GM12878 (cell line): ENCODE data around the gene IL3RA. TPM values are rescaled to one million over a fixed set of nuclear protein-coding genes. Genes with fewer than 3 reads are reported as not detected.
A peak's percentile ranks its signal among the peaks of the same experiment; 100 is the strongest.

ENCODE experiments used
- ATF2 ChIP-seq: IDR thresholded peaks from 2 replicates; pipeline ENCODE4 v1.6.1; 2012; ENCODE audit warnings: low read length, inconsistent platforms
- BCL11A ChIP-seq: IDR thresholded peaks from 2 replicates; pipeline ENCODE4 v1.6.1; 2011; ENCODE audit warnings: low read depth, low read length
- CBX5 ChIP-seq: sonication (generic); IDR thresholded peaks from 2 replicates; pipeline ENCODE4 v1.6.1; 2016; ENCODE audit warnings: low read depth, moderate library complexity, mild to moderate bottlenecking, inconsistent platforms
- ELK1 ChIP-seq: IDR thresholded peaks from 2 replicates; pipeline ENCODE4 v1.6.1; 2012; ENCODE audit warnings: low read depth, low read length, improper control_type of control experiment
- ETV6 ChIP-seq, 2 experiments: fragments of 450-650 bp in 1 of 2; IDR thresholded peaks in 1 of 2; conservative IDR thresholded peaks in 1 of 2; 2 replicates each; pipeline ENCODE4 v1.6.1; 2014; ENCODE audit warnings: antibody characterized with exemption in 1 of 2, borderline replicate concordance in 1 of 2, low read depth in 1 of 2, mild to moderate bottlenecking in 1 of 2, moderate library complexity in 1 of 2
- KDM1A ChIP-seq: fragments of 200-600 bp; sonication (generic); IDR thresholded peaks from 2 replicates; pipeline ENCODE4 v1.6.1; 2016; ENCODE audit warnings: borderline replicate concordance
- MEF2A ChIP-seq: IDR thresholded peaks from 2 replicates; pipeline ENCODE4 v1.6.1; 2011; ENCODE audit warnings: low read depth, mild to moderate bottlenecking, low read length, moderate library complexity; ENCODE audit not compliant: insufficient read depth
- MTA3 ChIP-seq: IDR thresholded peaks from 2 replicates; pipeline ENCODE4 v1.6.1; 2012; ENCODE audit warnings: low read length, inconsistent platforms, borderline replicate concordance
- NBN ChIP-seq: fragments of 450-650 bp; IDR thresholded peaks from 2 replicates; pipeline ENCODE4 v1.6.1; 2016
- NFXL1 ChIP-seq: fragments of 450-650 bp; IDR thresholded peaks from 2 replicates; pipeline ENCODE4 v1.6.1; 2017; ENCODE audit warnings: antibody characterized with exemption, mild to moderate bottlenecking, borderline replicate concordance
- NR2C2 ChIP-seq: IDR thresholded peaks from 2 replicates; pipeline ENCODE4 v1.6.1; 2011; ENCODE audit warnings: borderline replicate concordance, low read depth; ENCODE audit not compliant: control insufficient read depth, insufficient read length
- PAX5 ChIP-seq: IDR thresholded peaks from 2 replicates; pipeline ENCODE4 v1.6.1; 2011; ENCODE audit warnings: low read depth, low read length, borderline replicate concordance
- PKNOX1 ChIP-seq: fragments of 450-650 bp; IDR thresholded peaks from 2 replicates; pipeline ENCODE4 v1.6.1; 2016; ENCODE audit warnings: mild to moderate bottlenecking
- POLR2AphosphoS5 ChIP-seq: IDR thresholded peaks from 2 replicates; pipeline ENCODE4 v1.6.1; 2011; ENCODE audit warnings: mild to moderate bottlenecking, low read length, inconsistent platforms
- RFX5 ChIP-seq: IDR thresholded peaks from 2 replicates; pipeline ENCODE4 v1.6.1; 2011; ENCODE audit warnings: low read depth, low read length, improper control_type of control experiment
- SMC3 ChIP-seq: IDR thresholded peaks from 2 replicates; pipeline ENCODE4 v1.6.1; 2011; ENCODE audit warnings: low read length, improper control_type of control experiment, borderline replicate concordance
- STAT3 ChIP-seq: IDR thresholded peaks from 2 replicates; pipeline ENCODE4 v1.6.1; 2011; ENCODE audit warnings: low read depth, low read length, improper control_type of control experiment
- SUPT20H ChIP-seq: IDR thresholded peaks from 2 replicates; pipeline ENCODE4 v1.6.1; 2011; ENCODE audit warnings: low read depth, mild to moderate bottlenecking, low read length, moderate library complexity, borderline replicate concordance; ENCODE audit not compliant: control insufficient read depth
- TCF12 ChIP-seq: IDR thresholded peaks from 2 replicates; pipeline ENCODE4 v1.6.1; 2011; ENCODE audit warnings: low read depth, mild to moderate bottlenecking, low read length
- USF2 ChIP-seq: IDR thresholded peaks from 2 replicates; pipeline ENCODE4 v1.6.1; 2011; ENCODE audit warnings: low read depth, low read length, improper control_type of control experiment, borderline replicate concordance
- ZBED1 ChIP-seq: IDR thresholded peaks from 2 replicates; pipeline ENCODE4 v1.6.1; 2016; ENCODE audit warnings: borderline replicate concordance
- ZNF207 ChIP-seq: fragments of 450-650 bp; IDR thresholded peaks from 2 replicates; pipeline ENCODE4 v1.6.1; 2014; ENCODE audit warnings: antibody characterized with exemption, mild to moderate bottlenecking, borderline replicate concordance
- ZNF687 ChIP-seq: fragments of 450-650 bp; IDR thresholded peaks from 2 replicates; pipeline ENCODE4 v1.6.1; 2017; ENCODE audit warnings: mild to moderate bottlenecking, moderate library complexity
- ZZZ3 ChIP-seq: IDR thresholded peaks from 2 replicates; pipeline ENCODE4 v1.6.1; 2011; ENCODE audit warnings: low read depth; ENCODE audit not compliant: control insufficient read depth, insufficient read length
- polyA plus RNA-seq, 11 experiments: library from polyadenylated mRNA; depleted of rRNA in 4 of 11; unstranded in 6 of 11; stranded (reverse) in 5 of 11; fragments of >200 nt; fragmentation: Nextera tagmentation in 4 of 11; fragmentation: Illumina TruSeq in 1 of 11; extraction: Ambion mirVana in 4 of 11; extraction: Trizol in 1 of 11; gene quantifications; 1 replicate in 1 of 11; 2 replicates in 10 of 11; pipeline versions ENCODE4 v1.2.1 to v1.2.3, GENCODE V29; 2011 to 2016; ENCODE audit warnings: inconsistent platforms in 2 of 11, missing spikeins in 2 of 11, low read depth in 1 of 11
- total RNA-seq, 4 experiments: library from RNA; depleted of rRNA in 3 of 4; stranded (reverse); fragments of >200 nt in 3 of 4; fragmentation: Illumina TruSeq in 1 of 4; extraction: Trizol in 1 of 4; gene quantifications; 2 replicates each; pipeline versions ENCODE4 v1.2.1 to v1.2.3, GENCODE V29; 2013 to 2021

The IL3RA gene
- total and polyA plus RNA-seq, 10 of the 15 experiments (the other 5 are each of a cell fraction or from before 2014, with no cell fraction given): 2.1 to 31.1 (median 17.9) TPM

GRCh38 chrX:1330605-1331004 is 6.0 kb upstream of the IL3RA start (continued):
- peak; percentile 84 for TF ChIP-seq TCF12
- TF ChIP-seq NBN: no peak
- peak; percentile 80; the same call in 1 of the 2 replicates for TF ChIP-seq PAX5
- TF ChIP-seq ZZZ3: no peak
- no peak for TF ChIP-seq ZNF207
- TF ChIP-seq BCL11A: 0 out of 2 replicates have a peak, but pooled peaks have one; percentile 28
- no peak for TF ChIP-seq ZBED1
- no peak for TF ChIP-seq STAT3
- TF ChIP-seq NFXL1: no peak
- no peak for TF ChIP-seq RFX5
- no peak for TF ChIP-seq ETV6 (conservative IDR thresholded peaks at IDR 0.05 in 1 of 2, IDR thresholded peaks at IDR 0.05 in 1 of 2; ENCODE audit: borderline replicate concordance in 1 of 2, low read depth in 1 of 2)
- no peak for TF ChIP-seq USF2
- no peak for TF ChIP-seq ATF2
- no peak for TF ChIP-seq POLR2AphosphoS5
- TF ChIP-seq SMC3: no peak
- TF ChIP-seq MTA3: no peak
- TF ChIP-seq CBX5: no peak
- no peak for TF ChIP-seq NR2C2
- TF ChIP-seq KDM1A: no peak
- TF ChIP-seq PKNOX1: no peak
- TF ChIP-seq ELK1: no peak
- no peak for TF ChIP-seq SUPT20H
- peak; percentile 67; the same call in 1 of the 2 replicates for TF ChIP-seq MEF2A
- TF ChIP-seq ZNF687: peak; percentile 66
